Astrocyte (in vitro differentiated cells and primary cell): ENCODE measurements around the gene PCBP3. TPM values are rescaled to one million over a fixed set of nuclear protein-coding genes. Genes with fewer than 3 reads are reported as not detected.

ENCODE experiments used
- DNase-seq: peaks from one replicate; pipeline ENCODE4 v3.0.0-alpha.2; 2010; ENCODE audit warnings: low read depth
- FAIRE-seq: peaks from 2 replicates; lab custom pipeline; 2011; peaks lifted over from hg19 to GRCh38; lab: Jason Lieb, UNC
- H2AFZ ChIP-seq: 2 replicates; pipeline ENCODE4 v1.6.0; 2012; ENCODE audit warnings: low read depth, low read length, inconsistent platforms
- H3K27ac ChIP-seq: 2 replicates; pipeline ENCODE4 v1.5.1; 2011; ENCODE audit warnings: low read depth, low read length, inconsistent platforms
- H3K27me3 ChIP-seq: 2 replicates; pipeline ENCODE4 v1.6.0; 2011; ENCODE audit warnings: low read length, inconsistent platforms; ENCODE audit not compliant: insufficient read depth
- H3K36me3 ChIP-seq: 2 replicates; pipeline ENCODE4 v1.5.1; 2011; ENCODE audit warnings: low read length, inconsistent platforms; ENCODE audit not compliant: insufficient read depth
- H3K4me1 ChIP-seq: 2 replicates; pipeline ENCODE4 v1.5.1; 2011; ENCODE audit warnings: low read length, inconsistent platforms; ENCODE audit not compliant: insufficient read depth
- H3K4me2 ChIP-seq: 2 replicates; pipeline ENCODE4 v1.6.0; 2012; ENCODE audit warnings: low read length, inconsistent platforms
- H3K4me3 ChIP-seq: 2 replicates; pipeline ENCODE4 v1.5.1; 2011; ENCODE audit warnings: low read depth, mild to moderate bottlenecking, low read length, inconsistent platforms; ENCODE audit not compliant: insufficient read depth
- H3K79me2 ChIP-seq: 2 replicates; pipeline ENCODE4 v1.6.0; 2012; ENCODE audit warnings: mild to moderate bottlenecking, low read length, inconsistent platforms; ENCODE audit not compliant: insufficient read depth
- H3K9ac ChIP-seq: 2 replicates; pipeline ENCODE4 v1.6.0; 2012; ENCODE audit warnings: mild to moderate bottlenecking, low read length, inconsistent platforms
- H3K9me3 ChIP-seq: 2 replicates; pipeline ENCODE4 v1.5.1; 2012; ENCODE audit warnings: low read depth, mild to moderate bottlenecking, low read length, inconsistent platforms; ENCODE audit not compliant: insufficient read depth
- H4K20me1 ChIP-seq: 2 replicates; pipeline ENCODE4 v1.6.0; 2012; ENCODE audit warnings: low read length, inconsistent platforms; ENCODE audit not compliant: insufficient read depth
- H3K27ac Mint-ChIP-seq: one replicate; pipeline ENCODE4 v1.8.0; 2021; ENCODE audit warnings: mild to moderate bottlenecking, mixed read lengths; ENCODE audit not compliant: unreplicated experiment
- H3K27me3 Mint-ChIP-seq: one replicate; pipeline ENCODE4 v1.8.0; 2021; ENCODE audit warnings: low read depth, mixed read lengths; ENCODE audit not compliant: unreplicated experiment
- H3K36me3 Mint-ChIP-seq: one replicate; pipeline ENCODE4 v1.8.0; 2021; ENCODE audit warnings: low read depth, mixed read lengths; ENCODE audit not compliant: unreplicated experiment
- H3K4me1 Mint-ChIP-seq: one replicate; pipeline ENCODE4 v1.8.0; 2021; ENCODE audit warnings: low read depth, mixed read lengths; ENCODE audit not compliant: unreplicated experiment
- H3K4me3 Mint-ChIP-seq: one replicate; pipeline ENCODE4 v1.8.0; 2021; ENCODE audit warnings: mild to moderate bottlenecking, moderate library complexity, mixed read lengths; ENCODE audit not compliant: unreplicated experiment
- H3K9me3 Mint-ChIP-seq: one replicate; pipeline ENCODE4 v1.8.0; 2021; ENCODE audit warnings: mild to moderate bottlenecking, mixed read lengths; ENCODE audit not compliant: unreplicated experiment
- CTCF ChIP-seq: IDR thresholded peaks from 2 replicates; pipeline ENCODE4 v1.5.1; 2011; ENCODE audit warnings: low read depth, mild to moderate bottlenecking, inconsistent platforms, low read length, moderate library complexity; ENCODE audit not compliant: insufficient read depth
- EZH2 ChIP-seq: IDR thresholded peaks from 2 replicates; pipeline ENCODE4 v1.6.1; 2012; ENCODE audit warnings: mild to moderate bottlenecking, low read length, inconsistent platforms; ENCODE audit not compliant: insufficient read depth
- total RNA-seq: library from RNA; stranded (reverse); gene quantifications from 2 replicates; pipeline ENCODE4 v1.2.1, GENCODE V29; 2021

PCBP3 gene
- total RNA-seq, 1 donor from 2014 or later = 1.8 TPM

DNA sequence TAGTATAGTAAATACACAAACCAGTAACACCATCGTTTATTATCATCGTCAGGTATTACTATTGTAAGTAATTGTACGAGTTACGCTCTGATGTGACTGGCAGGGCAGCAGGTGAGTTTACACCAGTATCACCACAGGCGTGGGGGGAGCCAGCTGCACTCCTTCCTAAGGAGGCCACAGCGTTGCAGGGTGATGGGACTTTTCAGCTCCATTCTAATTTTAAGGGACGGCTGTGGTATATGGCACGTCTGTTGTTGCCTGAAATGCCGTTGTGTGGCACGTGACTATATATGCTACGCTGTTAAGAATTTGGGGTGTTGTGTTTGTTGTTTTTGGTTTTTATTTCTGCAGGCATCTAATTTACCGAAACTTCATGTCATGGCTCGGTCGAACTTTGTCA lies 173.3 kb downstream of the PCBP3 start:
- Histone ChIP-seq H3K9me3 (peaks cover 3% of the 10 kb centered on the region), H2AFZ (no peak overlapping the region), H3K36me3 (no peaks in the 10 kb centered on the region), H3K9ac (no peak overlapping the region), H3K79me2 (no peaks in the 10 kb centered on the region), H3K4me1 (peaks cover 24% of the 10 kb centered on the region), H4K20me1 (peaks cover 4% of the 10 kb centered on the region), H3K4me2 (no peak overlapping the region), H3K27me3 (no peaks in the 10 kb centered on the region), H3K4me3 (no peak overlapping the region), H3K27ac (no peak overlapping the region)
- DNase-seq = no peak
- no peak overlapping the region for H3K27ac Mint-ChIP-seq
- peaks cover 5% of the 10 kb centered on the region for H3K9me3 Mint-ChIP-seq
- no peaks in the 10 kb centered on the region for H3K36me3 Mint-ChIP-seq
- TF ChIP-seq CTCF = no peak
- TF ChIP-seq EZH2 = no peak
- peaks cover 19% of the 10 kb centered on the region for H3K4me1 Mint-ChIP-seq
- no peak for FAIRE-seq
- H3K27me3 Mint-ChIP-seq = peaks cover 9% of the 10 kb centered on the region
- H3K4me3 Mint-ChIP-seq = no peak overlapping the region

- Histone ChIP-seq H3K4me3 (no peak overlapping the region), H3K79me2 (no peaks in the 10 kb centered on the region), H3K27me3 (no peaks in the 10 kb centered on the region), H2AFZ (no peak overlapping the region), H3K9me3 (peaks cover 3% of the 10 kb centered on the region), H3K9ac (no peak overlapping the region), H3K4me1 (peaks cover 24% of the 10 kb centered on the region), H4K20me1 (peaks cover 4% of the 10 kb centered on the region), H3K27ac (no peak overlapping the region), H3K4me2 (no peak overlapping the region), H3K36me3 (no peaks in the 10 kb centered on the region)
- TF ChIP-seq EZH2 (no peak), CTCF (no peak)
- no peak overlapping the region for H3K4me3 Mint-ChIP-seq
- H3K27me3 Mint-ChIP-seq = peaks cover 12% of the 10 kb centered on the region
- H3K36me3 Mint-ChIP-seq = no peaks in the 10 kb centered on the region
- no peak overlapping the region for H3K27ac Mint-ChIP-seq
- FAIRE-seq (no peak), DNase-seq (no peak)
- peaks cover 19% of the 10 kb centered on the region for H3K4me1 Mint-ChIP-seq
- H3K9me3 Mint-ChIP-seq = peaks cover 5% of the 10 kb centered on the region
Measured at GRCh38 chr21:45817345-45817744, 173.8 kb downstream of the PCBP3 start.

- DNase-seq = peak; percentile 77
- Histone ChIP-seq H4K20me1 (peaks cover 4% of the 10 kb centered on the region), H3K79me2 (no peaks in the 10 kb centered on the region), H3K4me2 (peak overlapping the region; percentile 70), H3K27me3 (no peaks in the 10 kb centered on the region), H2AFZ (no peak overlapping the region), H3K4me1 (peaks cover 24% of the 10 kb centered on the region), H3K36me3 (no peaks in the 10 kb centered on the region), H3K4me3 (peak overlapping the region; percentile 16), H3K27ac (peak overlapping the region; percentile 72), H3K9me3 (peaks cover 3% of the 10 kb centered on the region), H3K9ac (peak overlapping the region; percentile 63)
- Mint-ChIP-seq H3K4me3 (no peak overlapping the region), H3K4me1 (peaks cover 19% of the 10 kb centered on the region), H3K9me3 (no peaks in the 10 kb centered on the region), H3K27ac (peak overlapping the region; percentile 70), H3K36me3 (no peaks in the 10 kb centered on the region), H3K27me3 (peaks cover 17% of the 10 kb centered on the region)
- TF ChIP-seq CTCF (no peak), EZH2 (no peak)
- peak; percentile 37 for FAIRE-seq
Measured at GRCh38 chr21:45818276-45818903, 174.9 kb downstream of the PCBP3 start.
